Right lobe of liver (tissue), 6 donors: ENCODE measurements around the gene PPAT. TPM values are rescaled to one million over a fixed set of nuclear protein-coding genes. Genes with fewer than 3 reads are reported as not detected.

Experiments
- ATAC-seq, 4 donors: fragments of 200-7000 bp; cut with Tn5 transposase; one replicate each; pipeline ENCODE4 v1.9.1; 2020; ENCODE audit warnings: mild to moderate bottlenecking in 4 of 4, moderate library complexity in 4 of 4
- DNase-seq, 3 donors: peaks; one replicate each; pipeline ENCODE4 v3.0.0-alpha.2; 2020
- H3K27ac ChIP-seq, 3 donors: fragments of 200-600 bp; one replicate each; pipeline ENCODE4 v1.8.0; 2022
- H3K27me3 ChIP-seq, 2 donors: fragments of 200-600 bp; one replicate each; pipeline ENCODE4 v1.8.0; 2022
- H3K36me3 ChIP-seq, 4 donors: fragments of 200-600 bp; sonication (generic) in 1 of 4; one replicate each; pipeline versions ENCODE4 v1.5.1 to v1.8.0; 2017 to 2022; ENCODE audit warnings: control low read depth in 1 of 4
- H3K4me1 ChIP-seq, 4 donors: fragments of 200-600 bp; sonication (generic) in 1 of 4; one replicate each; pipeline versions ENCODE4 v1.5.1 to v1.8.0; 2017 to 2022; ENCODE audit warnings: control low read depth in 1 of 4
- H3K4me3 ChIP-seq, 3 donors: fragments of 200-600 bp; one replicate each; pipeline ENCODE4 v1.8.0; 2022
- H3K9me3 ChIP-seq, 4 donors: fragments of 200-600 bp; sonication (generic) in 1 of 4; one replicate each; pipeline versions ENCODE4 v1.5.1 to v1.8.0; 2017 to 2022; ENCODE audit warnings: control low read depth in 1 of 4
- CTCF ChIP-seq, 4 donors: fragments of 200-600 bp in 3 of 4; fragments of 450-650 bp in 1 of 4; IDR thresholded peaks; one replicate each; pipeline versions ENCODE4 v1.5.1 to v1.8.0; 2016 to 2022; ENCODE audit warnings: antibody characterized with exemption in 4 of 4, mild to moderate bottlenecking in 2 of 4
- POLR2A ChIP-seq: fragments of 450-650 bp; IDR thresholded peaks from one replicate; pipeline ENCODE4 v1.6.1; 2017; ENCODE audit warnings: antibody characterized with exemption, mild to moderate bottlenecking
- WGBS: methylation state at CpG from one replicate; pipeline ENCODE4 v1.1.6; 2018; ENCODE audit warnings: low coverage, low lambda C conversion rate; ENCODE audit not compliant: insufficient coverage; ENCODE audit errors: missing lambda C conversion rate; 5-methylcytosine and 5-hydroxymethylcytosine counted together
- intact Hi-C, 2 donors: fragments of 100-400 bp; cut with DNase I; formaldehyde crosslinking; loops; one replicate each; pipeline versions ENCODE4 v1.11.2 to v1.14.1; 2022
- total RNA-seq, 6 experiments: library from RNA; depleted of rRNA in 2 of 6; stranded (reverse); fragments of >200 nt in 2 of 6; fragmentation: NEBNext Ultra II Directional in 3 of 6; extraction: Animal tissue kit (Norgen Biotek cat#: 25700) in 3 of 6; gene quantifications; one replicate each; pipeline versions ENCODE4 v1.1.0 to v1.2.4, GENCODE V29; 2016 to 2023
- donor health status: DM: no; HTN: yes; CAD: no.
- donor health status: DM: no; HTN: no; CAD: no.
- donor health status: DM: no; HTN: no; CAD: no.
- donor health status: DM: no; HTN: yes; CAD: no.
- donor health status: DM: no; HTN: yes; CAD: no.

The PPAT gene
- total RNA-seq, 6 experiments from 2014 or later = 4.4 to 8.5 (median 7.1) TPM

GRCh38 chr4:56387023-56388001, 48.1 kb downstream of the PPAT start, which contains the start of gene AASDH:
Gene AASDH (minus strand): TSS chr4:56387491. CDS start chr4:56384299, 3,192 bp downstream.
- WGBS = 0% methylated on average over 24 of the region's 57 CpGs
- DNase-seq (peak; percentile 89 to 93 (median 93)), ATAC-seq (peak; percentile 96 to 98 (median 96))
- H3K9me3 ChIP-seq = no peaks in the 10 kb centered on the region
- TF ChIP-seq CTCF (IDR thresholded peaks at IDR 0.05) (no peak), POLR2A (peak; percentile 82)
- peaks cover 0 to 12% (median 5%) of the 10 kb centered on the region in 4 donors for H3K4me1 ChIP-seq
- intact Hi-C loops = no loop called here
- no peaks in the 10 kb centered on the region for H3K27me3 ChIP-seq
- peak within 1 kb of the TSS; percentile 58 to 82 (median 78) for H3K4me3 ChIP-seq
- H3K36me3 ChIP-seq = peaks cover 0 to under 1% (median 0%) of the 10 kb centered on the region in 4 donors
- peak within 1 kb of the TSS; percentile 93 to 98 (median 96) for H3K27ac ChIP-seq

GRCh38 chr4:56386091-56386490, 49.3 kb downstream of the PPAT start:
- WGBS = 88% methylated on average over 4 of the region's 4 CpGs
- intact Hi-C loops = no loop called here
- no peak for ATAC-seq
- Histone ChIP-seq H3K27ac (no peak overlapping the region), H3K27me3 (no peaks in the 10 kb centered on the region), H3K9me3 (no peaks in the 10 kb centered on the region), H3K4me3 (peak overlapping the region in 2 of 3 donors; percentile 78 to 82), H3K36me3 (peaks cover 0 to 3% (median 0%) of the 10 kb centered on the region in 4 donors), H3K4me1 (peaks cover 0 to 12% (median 5%) of the 10 kb centered on the region in 4 donors)
- TF ChIP-seq CTCF (IDR thresholded peaks at IDR 0.05) (no peak), POLR2A (no peak)
- DNase-seq = no peak

GRCh38 chr4:56375458-56375857, 60.0 kb downstream of the PPAT start:
- ATAC-seq (no peak), DNase-seq (no peak)
- Histone ChIP-seq H3K36me3 (peaks cover 0 to 7% (median 3%) of the 10 kb centered on the region in 4 donors), H3K4me3 (no peak overlapping the region), H3K9me3 (no peaks in the 10 kb centered on the region), H3K4me1 (no peaks in the 10 kb centered on the region), H3K27me3 (no peaks in the 10 kb centered on the region), H3K27ac (no peak overlapping the region)
- 75% methylated on average over 2 of the region's 2 CpGs for WGBS
- no peak for TF ChIP-seq CTCF (IDR thresholded peaks at IDR 0.05)
- no peak for TF ChIP-seq POLR2A
- intact Hi-C loops = no loop called here

GRCh38 chr4:56374956-56375355, 60.5 kb downstream of the PPAT start:
- H3K4me1 ChIP-seq = no peaks in the 10 kb centered on the region
- H3K9me3 ChIP-seq = no peaks in the 10 kb centered on the region
- peaks cover 0 to 12% (median 3%) of the 10 kb centered on the region in 4 donors for H3K36me3 ChIP-seq
- DNase-seq = no peak
- WGBS = 86% methylated on average over 1 of the region's 1 CpG
- no peak overlapping the region for H3K4me3 ChIP-seq
- TF ChIP-seq POLR2A (no peak), CTCF (IDR thresholded peaks at IDR 0.05) (no peak)
- intact Hi-C loops = no loop called here
- ATAC-seq = no peak
- H3K27me3 ChIP-seq = no peaks in the 10 kb centered on the region
- H3K27ac ChIP-seq = no peak overlapping the region
